Measurements from ENCODE around the gene ACTL7A.
"Not testable (repeated sequence)": the region's sequence is repeated elsewhere in the genome, so short reads cannot be mapped to it uniquely, and the experiment has no call there.

Gene ACTL7A

GRCh38 chr9:108848296-108848695 lies 13.8 kb upstream of the ACTL7A start:
- not testable (repeated sequence) for DNase-seq (ENCODE audit: low read depth in 2 of 3, low spot score in 1 of 3)

GRCh38 chr9:108850293-108850897 lies 11.7 kb upstream of the ACTL7A start:
- no peak for DNase-seq (ENCODE audit: low read depth in 2 of 3, low spot score in 1 of 3)

- no peak for DNase-seq (ENCODE audit: low read depth in 2 of 3, low spot score in 1 of 3)
Measured at GRCh38 chr9:108851138-108851537, 10.9 kb upstream of the ACTL7A start.

GRCh38 chr9:108852079-108852478 lies 10.0 kb upstream of the ACTL7A start:
- DNase-seq (ENCODE audit: low read depth in 2 of 3, low spot score in 1 of 3), result no peak

GRCh38 chr9:108854094-108854493 lies 8.0 kb upstream of the ACTL7A start:
- DNase-seq (ENCODE audit: low read depth in 2 of 3, low spot score in 1 of 3), result no peak

- no peak for DNase-seq (ENCODE audit: low read depth in 2 of 3, low spot score in 1 of 3)
Measured at GRCh38 chr9:108854641-108855528, 7.2 kb upstream of the ACTL7A start.

GRCh38 chr9:108855529-108855886 lies 6.6 kb upstream of the ACTL7A start:
- DNase-seq (ENCODE audit: low read depth in 2 of 3, low spot score in 1 of 3), result no peak

GRCh38 chr9:108855888-108856287 lies 6.2 kb upstream of the ACTL7A start, which contains the start of gene ACTL7B:
TSS of gene ACTL7B (minus strand) at chr9:108855986. CDS start at chr9:108855930, 56 bp downstream.
- DNase-seq (ENCODE audit: low read depth in 2 of 3, low spot score in 1 of 3), result no peak

- no peak for DNase-seq (ENCODE audit: low read depth in 2 of 3, low spot score in 1 of 3)
Measured at GRCh38 chr9:108857572-108857971, 4.5 kb upstream of the ACTL7A start.

GRCh38 chr9:108859459-108860114 lies 2.5 kb upstream of the ACTL7A start:
- no peak for DNase-seq (ENCODE audit: low read depth in 2 of 3, low spot score in 1 of 3)

- no peak for DNase-seq (ENCODE audit: low read depth in 2 of 3, low spot score in 1 of 3)
Measured at GRCh38 chr9:108860354-108860753, 1.7 kb upstream of the ACTL7A start.

GRCh38 chr9:108860764-108861163 lies 1.3 kb upstream of the ACTL7A start:
- DNase-seq (ENCODE audit: low read depth in 2 of 3, low spot score in 1 of 3), result no peak

GRCh38 chr9:108861464-108861863 lies 602 bp upstream of the ACTL7A start:
- no peak for DNase-seq (ENCODE audit: low read depth in 2 of 3, low spot score in 1 of 3)

GRCh38 chr9:108863891-108864290 lies 1.8 kb downstream of the ACTL7A start:
- DNase-seq (ENCODE audit: low read depth in 2 of 3, low spot score in 1 of 3), result no peak

- no peak for DNase-seq (ENCODE audit: low read depth in 2 of 3, low spot score in 1 of 3)
Measured at GRCh38 chr9:108864446-108864845, 2.4 kb downstream of the ACTL7A start.

- DNase-seq (ENCODE audit: low read depth in 2 of 3, low spot score in 1 of 3), result no peak
Measured at GRCh38 chr9:108865037-108865436, 3.0 kb downstream of the ACTL7A start.

GRCh38 chr9:108866001-108866420 lies 3.9 kb downstream of the ACTL7A start:
- no peak for DNase-seq (ENCODE audit: low read depth in 2 of 3, low spot score in 1 of 3)

GRCh38 chr9:108867116-108867515 lies 5.0 kb downstream of the ACTL7A start:
- no peak for DNase-seq (ENCODE audit: low read depth in 2 of 3, low spot score in 1 of 3)

- no peak for DNase-seq (ENCODE audit: low read depth in 2 of 3, low spot score in 1 of 3)
Measured at GRCh38 chr9:108867829-108868228, 5.8 kb downstream of the ACTL7A start.

- no peak for DNase-seq (ENCODE audit: low read depth in 2 of 3, low spot score in 1 of 3)
Measured at GRCh38 chr9:108869092-108869725, 7.1 kb downstream of the ACTL7A start.

- DNase-seq (ENCODE audit: low read depth in 2 of 3, low spot score in 1 of 3), result no peak
Measured at GRCh38 chr9:108874058-108874788, 12.2 kb downstream of the ACTL7A start.
